Stomach (tissue), 9 donors: Measurements from ENCODE around the gene ATP8A1. TPM values are rescaled to one million over a fixed set of nuclear protein-coding genes. Genes with fewer than 3 reads are reported as not detected.

Experiments
- DNase-seq, 2 donors: peaks; one replicate each; pipeline versions ENCODE4 v3.0.0 to v3.0.0-alpha.2; 2013 to 2019
- H3K27ac ChIP-seq, 5 donors: fragments of 200-600 bp in 4 of 5; sonication (generic) in 4 of 5; one replicate each; pipeline ENCODE4 v1.5.1; 2013 to 2019; ENCODE audit warnings: mild to moderate bottlenecking in 1 of 5, moderate library complexity in 1 of 5
- H3K27me3 ChIP-seq, 3 donors: fragments of 200-600 bp; sonication (generic); one replicate each; pipeline ENCODE4 v1.5.1; 2017 to 2019; ENCODE audit warnings: mixed run types in 1 of 3
- H3K36me3 ChIP-seq, 4 donors: fragments of 200-600 bp; sonication (generic); 1 replicate in 3 of 4; 2 replicates in 1 of 4; pipeline ENCODE4 v1.5.1; 2016 to 2019
- H3K4me1 ChIP-seq, 4 donors: fragments of 200-600 bp; sonication (generic); one replicate each; pipeline ENCODE4 v1.5.1; 2016 to 2019
- H3K4me3 ChIP-seq, 4 donors: fragments of 200-600 bp; sonication (generic) in 3 of 4; one replicate each; pipeline ENCODE4 v1.5.1; 2016 to 2019; ENCODE audit warnings: mild to moderate bottlenecking in 1 of 4
- H3K9me3 ChIP-seq, 4 donors: fragments of 200-600 bp; sonication (generic); one replicate each; pipeline ENCODE4 v1.5.1; 2016 to 2019
- CTCF ChIP-seq, 7 experiments: fragments of 450-650 bp in 4 of 7; fragments of 200-600 bp in 3 of 7; sonication (generic) in 3 of 7; IDR thresholded peaks; one replicate each; pipeline ENCODE4 v1.5.1; 2016 to 2019; ENCODE audit warnings: antibody characterized with exemption in 7 of 7, control low read depth in 2 of 7, mild to moderate bottlenecking in 1 of 7
- EP300 ChIP-seq: sonication (generic); formaldehyde crosslinking; IDR thresholded peaks from one replicate; pipeline ENCODE4 v1.6.1; 2017; ENCODE audit warnings: antibody characterized with exemption
- POLR2A ChIP-seq, 4 donors: fragments of 450-650 bp; IDR thresholded peaks; one replicate each; pipeline ENCODE4 v1.6.1; 2016; ENCODE audit warnings: antibody characterized with exemption in 4 of 4, control low read depth in 2 of 4, mild to moderate bottlenecking in 1 of 4, moderate library complexity in 1 of 4
- POLR2AphosphoS5 ChIP-seq, 3 donors: sonication (generic); formaldehyde crosslinking; IDR thresholded peaks; one replicate each; pipeline ENCODE4 v1.6.1; 2016; ENCODE audit warnings: antibody characterized with exemption in 3 of 3
- WGBS, 5 donors: extraction: QIAGEN DNeasy Blood & Tissue Kit in 3 of 5; methylation state at CpG; one replicate each; pipeline versions ENCODE4 v1.1.5 to v1.1.7; 2013 to 2018; 5-methylcytosine and 5-hydroxymethylcytosine counted together
- intact Hi-C: fragments of 100-400 bp; cut with DNase I; formaldehyde crosslinking; loops from one replicate; pipeline ENCODE4 v1.15.1; 2023; ENCODE audit warnings: low total_unique reads
- polyA plus RNA-seq, 3 donors: library from polyadenylated mRNA; stranded (reverse); fragments of 200-250 nt; gene quantifications; one replicate each; pipeline ENCODE4 v1.2.3, GENCODE V29; 2013
- total RNA-seq, 5 donors: library from RNA; depleted of rRNA; stranded (reverse); fragments of >200 nt; gene quantifications; one replicate each; pipeline versions ENCODE4 v1.1.0 to v1.2.3, GENCODE V29; 2014 to 2016
- donor health status: healthy with polysubstance abuse.
- donor health status: Bipolar disorder and iron deficiency.
- donor health status: healthy.

Gene ATP8A1
- total and polyA plus RNA-seq, 8 donors = 2.6 to 104 (median 33.2) TPM

DNA sequence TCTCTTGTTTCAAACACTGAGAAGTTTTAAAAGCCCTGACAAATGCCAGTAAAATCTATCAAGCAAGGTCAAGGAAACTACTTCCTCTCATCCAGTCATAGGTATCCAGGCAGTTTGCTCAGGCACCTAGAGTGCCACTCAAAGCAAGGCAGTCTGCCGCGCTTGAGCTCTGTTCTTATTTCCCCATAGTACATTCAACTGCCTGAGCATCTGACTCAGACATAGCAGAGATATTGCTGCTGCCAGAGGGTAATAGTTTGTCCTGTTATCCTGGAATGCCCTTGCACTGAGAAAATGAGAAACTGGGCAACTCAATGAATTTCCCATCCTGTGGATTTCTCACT is 16.1 kb upstream of the ATP8A1 start:
- TF ChIP-seq POLR2A (IDR thresholded peaks at IDR 0.05) (no peak), POLR2AphosphoS5 (IDR thresholded peaks at IDR 0.05) (peak in 1 of 3 donors; percentile 13)
- Histone ChIP-seq H3K27me3 (no peaks in the 10 kb centered on the region), H3K9me3 (no peaks in the 10 kb centered on the region), H3K4me1 (peaks cover 0 to 9% (median 0%) of the 10 kb centered on the region in 4 donors), H3K36me3 (no peaks in the 10 kb centered on the region), H3K27ac (peak overlapping the region in 2 of 5 donors; percentile 23 to 59), H3K4me3 (no peak overlapping the region)
- WGBS, 5 donors = 15 to 36% (median 28%) methylated on average over 2 of the region's 2 CpGs
- intact Hi-C loops = no loop called here
- DNase-seq = peak; percentile 61 to 65

GRCh38 chr4:42672359-42673081 is 15.6 kb upstream of the ATP8A1 start:
- no peaks in the 10 kb centered on the region for H3K36me3 ChIP-seq
- no peak for TF ChIP-seq POLR2AphosphoS5 (IDR thresholded peaks at IDR 0.05)
- TF ChIP-seq CTCF (IDR thresholded peaks at IDR 0.05) = no peak
- TF ChIP-seq EP300 = no peak
- no peak for TF ChIP-seq POLR2A (IDR thresholded peaks at IDR 0.05)
- 30 to 60% (median 48%) methylated on average over 2 of the region's 2 CpGs for WGBS, 5 donors
- H3K27me3 ChIP-seq = no peaks in the 10 kb centered on the region
- intact Hi-C loops = no loop called here
- H3K4me1 ChIP-seq = peaks cover 0 to 9% (median 0%) of the 10 kb centered on the region in 4 donors
- no peaks in the 10 kb centered on the region for H3K9me3 ChIP-seq
- peak overlapping the region in 2 of 5 donors; percentile 23 to 59 for H3K27ac ChIP-seq
- no peak overlapping the region for H3K4me3 ChIP-seq
- no peak for DNase-seq

DNA sequence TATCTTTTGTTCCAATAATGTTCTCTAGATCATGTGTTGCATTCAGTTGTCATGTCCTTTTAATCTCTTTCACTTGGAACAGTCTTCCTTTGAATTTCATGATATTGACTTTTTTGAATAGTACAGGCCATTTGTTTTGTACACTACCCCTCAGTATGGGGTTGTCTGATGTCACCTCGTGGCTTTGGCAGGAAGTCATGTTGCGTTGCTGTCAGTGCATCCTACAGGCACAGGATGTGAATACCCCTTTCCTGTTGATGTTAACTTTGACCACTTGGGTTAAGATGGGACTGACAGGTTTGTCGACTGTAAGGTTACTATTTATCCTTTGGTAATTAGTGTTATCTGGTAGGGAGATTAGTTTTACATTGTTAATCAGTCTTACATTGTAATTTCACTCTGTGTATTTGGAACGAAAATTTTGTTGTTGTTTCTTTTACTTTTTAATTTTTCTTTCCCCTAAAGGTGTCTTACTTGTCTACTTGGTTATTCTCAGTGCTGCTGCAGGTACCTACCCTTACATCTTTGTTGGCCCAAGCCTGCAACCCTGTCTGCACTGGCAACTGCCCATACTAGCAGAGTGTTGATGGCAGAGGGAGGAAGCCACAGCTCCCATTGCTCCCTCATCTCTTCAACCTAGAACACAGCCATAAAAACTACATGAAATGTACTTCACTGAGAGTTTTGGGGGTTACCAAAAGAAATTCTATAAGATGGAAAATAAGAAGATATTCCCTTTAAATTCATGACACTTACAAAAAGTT is 14.7 kb upstream of the ATP8A1 start:
- H3K9me3 ChIP-seq = no peaks in the 10 kb centered on the region
- H3K4me1 ChIP-seq = peaks cover 0 to 9% (median 0%) of the 10 kb centered on the region in 4 donors
- TF ChIP-seq CTCF (IDR thresholded peaks at IDR 0.05) = no peak
- no peak for TF ChIP-seq EP300
- no peak for TF ChIP-seq POLR2A (IDR thresholded peaks at IDR 0.05)
- TF ChIP-seq POLR2AphosphoS5 (IDR thresholded peaks at IDR 0.05) = no peak
- H3K27me3 ChIP-seq = no peaks in the 10 kb centered on the region
- H3K4me3 ChIP-seq = no peak overlapping the region
- intact Hi-C loops = no loop called here
- DNase-seq = peak in 1 of 2 donors; percentile 58
- 31 to 43% (median 36%) methylated on average over 4 of the region's 4 CpGs for WGBS, 5 donors
- H3K36me3 ChIP-seq = no peaks in the 10 kb centered on the region
- no peak overlapping the region for H3K27ac ChIP-seq

GRCh38 chr4:42658261-42658660 is 1.4 kb upstream of the ATP8A1 start:
- intact Hi-C loops = no loop called here
- 23 to 44% (median 35%) methylated on average over 2 of the region's 2 CpGs for WGBS, 5 donors
- no peaks in the 10 kb centered on the region for H3K27me3 ChIP-seq
- H3K4me3 ChIP-seq = no peak overlapping the region
- no peaks in the 10 kb centered on the region for H3K36me3 ChIP-seq
- peak overlapping the region in 3 of 5 donors; percentile 90 to 93 (median 92) for H3K27ac ChIP-seq
- no peak for DNase-seq
- H3K9me3 ChIP-seq = no peaks in the 10 kb centered on the region
- TF ChIP-seq POLR2A (IDR thresholded peaks at IDR 0.05) (no peak), CTCF (IDR thresholded peaks at IDR 0.05) (no peak), POLR2AphosphoS5 (IDR thresholded peaks at IDR 0.05) (no peak), EP300 (no peak)
- H3K4me1 ChIP-seq = peaks cover 21 to 41% (median 37%) of the 10 kb centered on the region in 4 donors
